ENCODE results near the gene DYNC1H1. TPM values are rescaled to one million over a fixed set of nuclear protein-coding genes. Genes with fewer than 3 reads are reported as not detected.

The DYNC1H1 gene
- total and polyA plus RNA-seq, 2 experiments from 2014 or later: 141 to 405 TPM

DNA sequence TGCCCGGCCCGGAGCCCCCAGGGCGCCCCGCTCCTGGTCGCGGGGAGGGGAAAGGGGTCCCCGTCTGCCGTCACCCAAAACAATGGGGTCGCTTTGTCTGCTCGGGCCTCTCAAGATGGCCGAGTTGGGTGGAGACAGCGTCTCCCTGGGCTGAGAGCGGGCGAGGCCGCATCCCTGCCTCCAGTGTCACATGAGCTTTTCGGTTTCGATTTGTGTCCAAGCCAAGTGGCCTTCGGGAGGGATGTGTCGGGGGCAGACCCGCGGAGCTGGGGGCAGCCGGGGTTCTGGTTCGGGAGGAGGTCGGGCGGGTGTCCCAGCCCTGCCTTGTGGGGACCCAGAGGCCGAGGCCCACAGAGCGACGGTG, 790 bp downstream of the DYNC1H1 start:
- peak overlapping the region; percentile 99 for H3K4me3 ChIP-seq
- H3K9me3 ChIP-seq (ENCODE audit: low read depth): no peaks in the 10 kb centered on the region
- H3K9me2 ChIP-seq (replicated peaks; ENCODE audit: insufficient read depth): no peaks in the 10 kb centered on the region
- peaks cover 57% of the 10 kb centered on the region for H3K79me2 ChIP-seq
- no peaks in the 10 kb centered on the region for H3K36me3 ChIP-seq (replicated peaks; ENCODE audit: insufficient read depth, low read depth)
- WGBS (ENCODE audit: low lambda C conversion rate, missing lambda C conversion rate): under 1% methylated on average over 24 of the region's 28 CpGs
- peak overlapping the region; percentile 76 for H3K4me2 ChIP-seq
- DNase-seq (ENCODE audit: low spot score): peak; percentile 83
- peak overlapping the region; percentile 98 for H3K27ac ChIP-seq
- TF ChIP-seq, protein P1, sequence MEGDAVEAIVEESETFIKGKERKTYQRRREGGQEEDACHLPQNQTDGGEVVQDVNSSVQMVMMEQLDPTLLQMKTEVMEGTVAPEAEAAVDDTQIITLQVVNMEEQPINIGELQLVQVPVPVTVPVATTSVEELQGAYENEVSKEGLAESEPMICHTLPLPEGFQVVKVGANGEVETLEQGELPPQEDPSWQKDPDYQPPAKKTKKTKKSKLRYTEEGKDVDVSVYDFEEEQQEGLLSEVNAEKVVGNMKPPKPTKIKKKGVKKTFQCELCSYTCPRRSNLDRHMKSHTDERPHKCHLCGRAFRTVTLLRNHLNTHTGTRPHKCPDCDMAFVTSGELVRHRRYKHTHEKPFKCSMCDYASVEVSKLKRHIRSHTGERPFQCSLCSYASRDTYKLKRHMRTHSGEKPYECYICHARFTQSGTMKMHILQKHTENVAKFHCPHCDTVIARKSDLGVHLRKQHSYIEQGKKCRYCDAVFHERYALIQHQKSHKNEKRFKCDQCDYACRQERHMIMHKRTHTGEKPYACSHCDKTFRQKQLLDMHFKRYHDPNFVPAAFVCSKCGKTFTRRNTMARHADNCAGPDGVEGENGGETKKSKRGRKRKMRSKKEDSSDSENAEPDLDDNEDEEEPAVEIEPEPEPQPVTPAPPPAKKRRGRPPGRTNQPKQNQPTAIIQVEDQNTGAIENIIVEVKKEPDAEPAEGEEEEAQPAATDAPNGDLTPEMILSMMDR (IDR thresholded peaks at IDR 0.05; ENCODE audit: poor library complexity): no peak
- peaks cover 34% of the 10 kb centered on the region for H4K20me1 ChIP-seq (ENCODE audit: insufficient read depth, poor library complexity, severe bottlenecking)
- peak overlapping the region; percentile 85 for H2AFZ ChIP-seq
- H3K27me3 ChIP-seq: no peaks in the 10 kb centered on the region
- H3K4me1 ChIP-seq (ENCODE audit: insufficient read depth): peaks cover 9% of the 10 kb centered on the region

DNA sequence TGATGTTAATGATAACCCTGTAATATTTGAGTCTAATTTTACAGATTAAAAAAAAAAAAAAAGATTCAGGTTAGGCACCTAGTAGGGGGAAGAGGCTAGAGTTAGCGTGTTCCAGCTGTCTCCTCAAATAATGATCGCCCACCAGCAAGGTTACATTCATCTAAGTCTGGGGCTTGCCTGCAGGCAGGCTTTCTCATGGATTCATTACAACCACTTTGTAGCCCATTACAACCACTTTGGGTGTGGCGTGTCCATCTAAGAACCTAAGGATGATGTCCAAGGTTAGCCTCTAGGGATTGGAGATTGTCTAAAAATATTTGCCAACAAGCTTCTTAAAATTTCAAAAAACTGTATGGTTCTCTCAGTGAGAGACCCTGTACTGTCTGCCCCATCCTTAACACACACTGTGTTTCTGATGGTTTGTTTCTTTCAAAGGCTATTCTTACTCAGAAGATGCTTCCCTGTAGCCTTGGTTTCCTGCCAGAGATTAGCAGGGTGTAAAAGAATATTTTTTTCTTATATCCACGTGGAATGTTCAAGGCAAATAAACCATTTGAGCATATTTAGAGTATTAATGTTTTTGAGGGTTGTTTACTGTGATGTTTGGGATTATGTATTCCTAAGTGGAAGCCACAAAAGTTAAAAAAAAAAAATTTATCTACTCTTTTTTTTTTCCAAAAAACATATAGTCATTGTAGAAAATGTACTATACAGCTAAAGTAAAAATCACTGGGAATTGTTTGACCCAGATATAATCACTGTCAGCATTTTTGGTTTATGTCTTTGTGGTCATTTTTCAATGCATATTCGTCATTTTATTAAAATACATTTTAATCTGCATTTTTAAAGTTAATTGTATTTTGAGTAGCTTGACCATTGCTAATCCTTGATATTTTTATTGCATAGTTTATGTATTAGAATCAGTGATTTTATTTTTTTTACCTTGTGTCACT, 1.7 kb downstream of the DYNC1H1 start:
- Histone ChIP-seq H3K4me1 (ENCODE audit: insufficient read depth) (peaks cover 9% of the 10 kb centered on the region), H3K27ac (peak overlapping the region; percentile 98), H2AFZ (no peak overlapping the region), H3K36me3 (replicated peaks; ENCODE audit: insufficient read depth, low read depth) (no peaks in the 10 kb centered on the region), H3K27me3 (no peaks in the 10 kb centered on the region), H4K20me1 (ENCODE audit: insufficient read depth, poor library complexity, severe bottlenecking) (peaks cover 38% of the 10 kb centered on the region), H3K9me2 (replicated peaks; ENCODE audit: insufficient read depth) (no peaks in the 10 kb centered on the region), H3K9me3 (ENCODE audit: low read depth) (no peaks in the 10 kb centered on the region), H3K4me3 (peak overlapping the region; percentile 99), H3K4me2 (peak overlapping the region; percentile 76), H3K79me2 (peaks cover 66% of the 10 kb centered on the region)
- 40% methylated on average over 5 of the region's 5 CpGs for WGBS (ENCODE audit: low lambda C conversion rate, missing lambda C conversion rate)
- TF ChIP-seq EZH2 (IDR thresholded peaks at IDR 0.05; ENCODE audit: borderline replicate concordance) (no peak), EZH2phosphoT487 (IDR thresholded peaks at IDR 0.05; ENCODE audit: low read depth, severe bottlenecking, unreplicated experiment) (no peak)
- TF ChIP-seq, protein P1 (IDR thresholded peaks at IDR 0.05; ENCODE audit: poor library complexity): no peak
- no peak for DNase-seq (ENCODE audit: low spot score)

DNA sequence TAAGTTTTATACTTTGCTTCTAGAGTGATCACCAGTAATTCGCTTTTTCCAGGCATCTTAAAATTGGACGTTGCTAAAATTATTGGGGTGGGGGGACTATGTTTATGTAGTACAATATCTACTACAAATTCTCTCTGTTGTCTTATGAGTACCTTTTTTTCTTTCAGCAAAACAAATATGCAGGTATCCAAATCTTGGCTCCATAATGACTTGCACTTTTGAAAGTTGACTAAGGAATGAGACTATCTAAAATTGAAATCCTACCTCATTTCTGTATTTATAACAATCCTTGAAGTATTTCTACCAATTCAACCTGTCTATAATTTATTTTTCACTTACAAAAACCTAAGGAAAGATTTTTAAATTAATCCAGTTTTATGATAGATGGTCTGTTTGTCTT, 2.4 kb downstream of the DYNC1H1 start:
- 87% methylated on average over 2 of the region's 2 CpGs for WGBS (ENCODE audit: low lambda C conversion rate, missing lambda C conversion rate)

More for the DNA sequence above, 2.4 kb downstream of the DYNC1H1 start:
- H3K36me3 ChIP-seq (replicated peaks; ENCODE audit: insufficient read depth, low read depth): no peaks in the 10 kb centered on the region
- peaks cover 45% of the 10 kb centered on the region for H4K20me1 ChIP-seq (ENCODE audit: insufficient read depth, poor library complexity, severe bottlenecking)
- no peak for DNase-seq (ENCODE audit: low spot score)
- H3K27me3 ChIP-seq: no peaks in the 10 kb centered on the region
- H3K4me1 ChIP-seq (ENCODE audit: insufficient read depth): peaks cover 8% of the 10 kb centered on the region
- peak overlapping the region; percentile 76 for H3K4me2 ChIP-seq
- H3K9me2 ChIP-seq (replicated peaks; ENCODE audit: insufficient read depth): no peaks in the 10 kb centered on the region
- H3K4me3 ChIP-seq: no peak overlapping the region
- H3K27ac ChIP-seq: no peak overlapping the region
- peaks cover 73% of the 10 kb centered on the region for H3K79me2 ChIP-seq
- no peak overlapping the region for H2AFZ ChIP-seq
- TF ChIP-seq, protein P1 (IDR thresholded peaks at IDR 0.05; ENCODE audit: poor library complexity): no peak
- TF ChIP-seq EZH2phosphoT487 (IDR thresholded peaks at IDR 0.05; ENCODE audit: low read depth, severe bottlenecking, unreplicated experiment): no peak
- TF ChIP-seq EZH2 (IDR thresholded peaks at IDR 0.05; ENCODE audit: borderline replicate concordance): no peak
- no peaks in the 10 kb centered on the region for H3K9me3 ChIP-seq (ENCODE audit: low read depth)

All from hepatocyte (in vitro differentiated cells).